VCaP (cell line): Measurements from ENCODE around the gene LY86.
"Not testable (repeated sequence)": the region's sequence is repeated elsewhere in the genome, so short reads cannot be mapped to it uniquely, and the experiment has no call there.

Source experiments
- H3K27ac ChIP-seq: fragments of 450-650 bp; 2 replicates; pipeline ENCODE4 v1.5.1; 2017
- TF ChIP-seq, protein P1 (sequence below): fragments of 450-650 bp; conservative IDR thresholded peaks from 2 replicates; pipeline ENCODE4 v1.5.1; 2017; ENCODE audit warnings: mild to moderate bottlenecking, moderate library complexity

Gene LY86

DNA sequence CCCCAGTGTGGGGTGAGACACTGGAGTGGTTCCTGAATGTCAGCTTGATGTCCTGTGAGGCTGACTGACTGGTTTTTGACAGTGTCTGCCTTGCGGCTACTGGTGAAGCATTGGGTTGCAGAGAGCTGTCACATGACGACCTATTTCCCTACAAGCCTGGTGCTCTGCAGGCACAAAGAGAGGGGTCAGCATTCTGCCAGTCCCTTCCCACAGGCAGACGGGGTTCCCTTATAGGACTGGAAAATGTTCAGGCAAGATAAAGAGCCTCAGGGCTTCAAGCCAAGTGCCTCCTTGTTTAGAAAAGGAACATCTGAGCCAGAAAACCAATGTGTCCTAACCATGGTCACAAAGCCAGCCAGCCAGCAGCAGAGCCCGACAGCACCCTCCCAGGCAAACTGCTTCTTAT is 11.0 kb downstream of the LY86 start:
- TF ChIP-seq, protein P1, sequence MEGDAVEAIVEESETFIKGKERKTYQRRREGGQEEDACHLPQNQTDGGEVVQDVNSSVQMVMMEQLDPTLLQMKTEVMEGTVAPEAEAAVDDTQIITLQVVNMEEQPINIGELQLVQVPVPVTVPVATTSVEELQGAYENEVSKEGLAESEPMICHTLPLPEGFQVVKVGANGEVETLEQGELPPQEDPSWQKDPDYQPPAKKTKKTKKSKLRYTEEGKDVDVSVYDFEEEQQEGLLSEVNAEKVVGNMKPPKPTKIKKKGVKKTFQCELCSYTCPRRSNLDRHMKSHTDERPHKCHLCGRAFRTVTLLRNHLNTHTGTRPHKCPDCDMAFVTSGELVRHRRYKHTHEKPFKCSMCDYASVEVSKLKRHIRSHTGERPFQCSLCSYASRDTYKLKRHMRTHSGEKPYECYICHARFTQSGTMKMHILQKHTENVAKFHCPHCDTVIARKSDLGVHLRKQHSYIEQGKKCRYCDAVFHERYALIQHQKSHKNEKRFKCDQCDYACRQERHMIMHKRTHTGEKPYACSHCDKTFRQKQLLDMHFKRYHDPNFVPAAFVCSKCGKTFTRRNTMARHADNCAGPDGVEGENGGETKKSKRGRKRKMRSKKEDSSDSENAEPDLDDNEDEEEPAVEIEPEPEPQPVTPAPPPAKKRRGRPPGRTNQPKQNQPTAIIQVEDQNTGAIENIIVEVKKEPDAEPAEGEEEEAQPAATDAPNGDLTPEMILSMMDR, result no peak

GRCh38 chr6:6600875-6601274 is 12.4 kb downstream of the LY86 start:
- H3K27ac ChIP-seq, result no peak overlapping the region
- TF ChIP-seq, protein P1, result no peak

More for the DNA sequence above, 11.0 kb downstream of the LY86 start:
- no peak overlapping the region for H3K27ac ChIP-seq

GRCh38 chr6:6602262-6602661 is 13.7 kb downstream of the LY86 start:
- H3K27ac ChIP-seq, result no peak overlapping the region
- TF ChIP-seq, protein P1, result no peak

GRCh38 chr6:6603317-6603716 is 14.8 kb downstream of the LY86 start:
- H3K27ac ChIP-seq, result no peak overlapping the region
- TF ChIP-seq, protein P1, result no peak

- H3K27ac ChIP-seq, result no peak overlapping the region
Measured at GRCh38 chr6:6604015-6604414, 15.5 kb downstream of the LY86 start.

GRCh38 chr6:6604566-6604965 is 16.0 kb downstream of the LY86 start:
- TF ChIP-seq, protein P1, result no peak
- H3K27ac ChIP-seq, result no peak overlapping the region

More at GRCh38 chr6:6604015-6604414, 15.5 kb downstream of the LY86 start:
- TF ChIP-seq, protein P1, result no peak

- no peak overlapping the region for H3K27ac ChIP-seq
- TF ChIP-seq, protein P1, result no peak
Measured at GRCh38 chr6:6605873-6606272, 17.4 kb downstream of the LY86 start.

- H3K27ac ChIP-seq, result not testable (repeated sequence)
Measured at GRCh38 chr6:6606391-6607030, 18.0 kb downstream of the LY86 start.
